Activated T-helper 1 cell treated with anti-CD3 and anti-CD28 coated beads, Interleukin-2, amount 50 U/mL, for 16 hours (primary cell): ENCODE results near the gene CHST5.

Source experiments
- DNase-seq, 2 donors: peaks; one replicate each; pipeline ENCODE4 v3.0.0-alpha.2; 2020; ENCODE audit warnings: low read depth in 1 of 2, low spot score in 1 of 2

CHST5 gene

GRCh38 chr16:75535901-75536300 lies at the start of gene CHST5:
Gene CHST5, minus strand, starts transcription at chr16:75536108. Its CDS starts 5,724 bp downstream, at chr16:75530384.
- DNase-seq = no peak

DNA sequence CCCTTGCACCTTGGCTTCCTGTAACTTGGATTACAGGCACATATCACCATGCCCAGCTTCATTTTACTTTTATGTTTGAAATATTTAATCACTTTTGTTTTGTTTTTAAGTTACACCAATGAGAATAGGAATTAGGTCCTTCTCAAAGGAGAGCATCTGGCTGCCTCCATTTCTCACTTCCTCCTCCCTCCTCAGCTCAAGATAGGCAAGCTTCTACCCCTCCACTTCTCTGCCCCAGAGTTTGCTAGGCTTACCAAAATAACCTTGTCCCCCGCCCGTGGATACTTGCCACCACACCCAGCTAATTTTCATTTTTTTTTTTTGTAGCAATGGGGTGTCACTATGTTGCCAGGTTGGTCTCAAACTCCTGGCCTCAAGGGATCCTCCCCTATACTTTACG lies 48.2 kb upstream of the CHST5 start:
- DNase-seq = no peak

DNA sequence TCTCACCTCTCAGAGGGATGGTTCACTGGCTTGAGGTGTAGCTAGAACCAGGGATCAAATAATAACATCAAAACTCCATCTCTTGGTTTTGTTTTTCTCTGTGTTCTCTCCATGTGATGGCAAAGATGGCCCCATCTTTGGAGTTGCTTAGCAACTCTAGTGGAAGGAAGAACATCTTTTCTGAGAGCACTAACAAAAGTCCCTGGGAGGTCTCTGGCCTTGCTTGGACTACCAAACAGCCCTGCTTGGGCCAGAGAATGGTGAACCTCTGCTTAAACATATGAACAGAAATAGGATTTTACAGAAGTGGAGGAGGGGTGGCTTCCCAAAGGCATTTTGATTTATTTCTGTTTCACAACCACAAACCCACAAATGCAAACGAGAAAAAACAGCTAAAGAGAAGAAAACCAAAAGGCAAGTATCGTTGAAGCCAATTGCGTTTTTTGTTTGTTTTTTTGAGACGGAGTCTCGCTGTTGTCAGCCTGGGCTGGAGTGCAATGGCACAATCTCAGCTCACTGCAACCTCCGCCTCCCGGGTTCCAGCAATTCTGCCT lies 43.5 kb upstream of the CHST5 start:
- no peak for DNase-seq

- no peak for DNase-seq
Observed at GRCh38 chr16:75578725-75579124, 42.8 kb upstream of the CHST5 start.

DNA sequence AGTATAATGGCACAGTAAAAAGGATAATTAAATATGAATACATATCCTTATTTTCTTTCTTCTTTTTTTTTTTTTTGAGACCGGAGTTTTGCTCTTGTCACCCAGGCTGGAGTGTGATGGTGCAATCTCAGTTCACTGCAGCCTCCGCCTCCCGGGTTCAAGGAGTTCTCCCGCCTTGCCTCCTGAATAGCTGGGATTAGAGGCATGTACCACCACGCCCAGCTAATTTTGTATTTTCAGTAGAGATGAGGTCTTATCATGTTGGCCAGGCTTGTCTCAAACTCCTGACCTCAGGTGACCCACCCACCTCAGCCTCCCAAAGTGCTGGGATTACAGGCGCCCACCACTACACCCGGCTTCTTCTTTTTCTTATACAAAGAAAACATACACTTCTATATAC lies 42.3 kb upstream of the CHST5 start:
- no peak for DNase-seq

DNA sequence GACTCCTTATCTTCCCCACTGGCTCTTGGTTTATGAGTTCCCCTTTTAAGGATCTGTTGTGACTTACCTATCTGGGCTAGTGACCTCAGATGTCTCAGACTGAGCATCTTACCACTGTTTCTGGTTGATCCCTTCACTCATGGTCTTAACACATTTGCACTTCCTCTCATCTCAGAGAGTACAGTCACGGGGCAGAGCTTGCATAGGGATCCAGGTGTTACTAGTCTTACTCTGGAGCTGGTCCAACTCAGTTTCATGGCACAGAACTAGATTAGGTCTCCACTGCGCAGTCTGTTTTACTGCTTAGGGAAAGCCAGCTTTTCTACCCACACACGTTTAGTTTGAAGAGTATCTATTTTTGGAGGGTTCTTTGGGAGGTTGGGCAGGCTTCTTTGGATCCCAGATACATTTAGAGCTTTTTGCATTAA lies 40.5 kb upstream of the CHST5 start:
- DNase-seq = no peak

DNA sequence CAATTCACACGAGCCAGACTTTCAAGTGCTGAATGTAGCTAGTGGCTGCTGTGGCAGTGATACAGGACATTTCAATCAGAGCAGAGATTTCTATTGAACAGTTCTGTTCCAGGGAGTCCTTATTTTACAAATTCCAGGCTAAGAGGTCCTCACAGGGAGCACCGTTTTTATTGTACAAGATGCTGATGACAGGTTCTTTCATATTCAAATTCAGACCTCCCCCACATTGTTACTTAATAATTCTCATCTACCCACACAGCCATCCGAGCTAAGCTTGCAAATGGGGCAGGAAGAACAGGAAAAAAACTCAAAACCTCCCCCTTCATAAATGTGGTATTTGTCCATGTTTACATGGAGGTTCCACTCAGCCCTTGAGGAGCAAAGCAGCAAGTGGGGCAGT lies 40.0 kb upstream of the CHST5 start:
- no peak for DNase-seq

GRCh38 chr16:75573955-75574354 lies 38.0 kb upstream of the CHST5 start:
- no peak for DNase-seq

GRCh38 chr16:75572864-75573542 lies 37.1 kb upstream of the CHST5 start:
- DNase-seq = no peak

DNA sequence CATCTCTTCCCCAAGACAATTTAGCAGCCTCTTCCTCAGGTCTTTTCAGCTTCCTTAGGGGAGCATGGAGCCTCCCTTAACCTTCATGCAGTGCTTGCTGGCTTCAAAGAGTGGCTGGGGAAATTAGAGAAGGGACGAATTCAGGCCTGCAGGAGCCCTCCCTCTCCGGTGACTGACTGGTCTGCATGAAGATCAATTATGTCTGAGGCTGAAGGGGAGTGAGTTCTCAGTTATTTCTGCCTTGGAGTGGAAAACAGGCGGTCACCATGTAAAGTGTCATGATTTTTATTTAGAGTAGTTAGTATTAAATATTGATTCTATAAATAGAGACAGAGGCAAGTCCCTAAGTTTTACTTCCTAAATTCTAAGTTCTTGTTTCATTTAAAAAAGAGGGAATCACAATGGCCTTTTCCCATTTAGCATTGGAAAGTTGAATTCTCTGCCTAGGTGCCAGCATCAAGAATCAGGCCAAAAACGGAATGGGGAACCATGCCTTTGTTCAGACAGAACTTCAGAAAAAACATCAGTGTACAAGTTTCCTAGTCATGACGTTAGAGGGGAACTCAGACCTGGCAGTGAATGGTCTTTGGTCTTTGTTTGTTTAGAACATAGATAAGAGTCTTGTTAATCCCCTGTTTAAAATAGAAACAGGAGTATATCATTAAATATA lies 34.6 kb upstream of the CHST5 start:
- no peak for DNase-seq

DNA sequence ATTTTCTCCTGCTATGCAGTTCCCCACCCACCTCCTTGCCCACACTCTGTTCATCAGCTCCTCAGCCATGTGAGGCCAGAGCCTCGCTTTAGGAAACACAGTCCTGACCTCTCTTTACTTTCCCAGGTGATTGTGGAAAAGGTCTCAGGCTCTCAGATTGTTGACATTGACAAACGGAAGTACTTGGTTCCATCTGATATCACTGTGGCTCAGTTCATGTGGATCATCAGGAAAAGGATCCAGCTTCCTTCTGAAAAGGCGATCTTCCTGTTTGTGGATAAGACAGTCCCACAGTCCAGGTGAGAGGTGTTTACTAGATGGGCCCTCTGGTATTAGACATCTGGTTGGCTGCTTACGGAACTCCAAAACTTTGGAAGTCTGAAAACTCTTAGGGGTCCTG lies 32.0 kb upstream of the CHST5 start:
- no peak for DNase-seq

DNA sequence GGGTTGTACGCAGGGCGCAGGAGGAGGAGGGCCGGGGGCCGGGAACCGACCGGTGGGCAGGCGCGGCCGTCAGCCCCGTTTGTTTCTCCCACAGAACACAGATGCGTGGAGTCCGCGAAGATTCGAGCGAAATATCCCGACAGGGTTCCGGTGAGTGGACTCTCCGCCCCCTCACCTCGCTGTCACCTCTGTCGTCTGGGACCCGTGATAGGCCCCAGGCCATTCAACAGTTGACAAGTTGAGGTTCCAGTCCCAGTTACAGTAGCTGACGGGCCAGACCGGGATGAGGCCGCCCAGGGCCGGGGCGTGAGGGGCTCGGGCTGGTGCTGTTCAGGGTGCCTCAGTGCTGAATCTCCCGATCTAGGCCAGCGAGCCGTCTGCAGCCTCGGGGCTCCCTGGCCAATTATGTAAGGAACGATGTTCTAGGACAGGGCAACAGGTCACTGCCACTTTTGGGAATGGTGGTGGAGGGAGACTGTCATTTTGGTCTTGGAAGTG lies 30.9 kb upstream of the CHST5 start:
- peak in 1 of 2 donors; percentile 5 for DNase-seq

DNA sequence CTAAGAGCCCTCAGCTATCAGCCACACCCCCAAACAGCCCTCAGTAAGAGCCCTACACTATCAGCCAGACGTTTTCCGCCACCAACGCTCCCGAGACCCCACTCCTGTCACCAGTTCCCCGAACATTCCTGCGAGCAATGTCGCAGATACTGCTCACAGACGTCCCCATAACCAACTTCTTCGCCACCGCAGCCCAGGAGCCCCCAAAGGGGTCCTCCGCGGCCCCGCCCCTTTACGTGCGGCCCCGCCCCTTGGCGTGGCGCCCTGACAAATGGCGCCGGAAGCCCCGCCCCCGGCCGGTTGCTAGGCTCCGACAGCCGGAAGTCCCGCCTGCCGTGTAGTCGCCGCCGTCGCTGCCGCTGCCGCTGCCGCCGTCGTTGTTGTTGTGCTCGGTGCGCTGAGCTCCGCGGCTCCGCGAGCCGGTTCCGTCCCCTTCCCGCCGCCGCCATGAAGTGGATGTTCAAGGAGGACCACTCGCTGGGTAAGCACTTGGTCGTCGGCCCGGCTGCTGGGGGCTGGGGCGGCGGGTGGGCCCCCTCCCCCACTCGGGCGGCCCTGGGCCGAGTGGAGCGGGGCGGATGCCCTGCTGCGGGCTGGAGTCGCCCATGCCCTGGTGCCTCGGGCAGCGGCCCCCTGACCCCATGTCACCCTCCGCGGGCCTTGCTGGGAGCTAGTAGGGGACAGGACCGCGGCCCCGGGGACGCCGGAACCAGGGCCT lies 30.3 kb upstream of the CHST5 start, which contains the start of gene GABARAPL2:
TSS of gene GABARAPL2 (plus strand) at position 340 of the 718 bp plus-strand sequence. CDS start at position 448, 108 bp downstream.
- DNase-seq = peak; percentile 81 to 88

- no peak for DNase-seq
Observed at GRCh38 chr16:75565640-75566039, 29.7 kb upstream of the CHST5 start.

- DNase-seq = no peak
Observed at GRCh38 chr16:75559564-75560372, 23.9 kb upstream of the CHST5 start.

- no peak for DNase-seq
Observed at GRCh38 chr16:75558846-75559401, 23.0 kb upstream of the CHST5 start.

DNA sequence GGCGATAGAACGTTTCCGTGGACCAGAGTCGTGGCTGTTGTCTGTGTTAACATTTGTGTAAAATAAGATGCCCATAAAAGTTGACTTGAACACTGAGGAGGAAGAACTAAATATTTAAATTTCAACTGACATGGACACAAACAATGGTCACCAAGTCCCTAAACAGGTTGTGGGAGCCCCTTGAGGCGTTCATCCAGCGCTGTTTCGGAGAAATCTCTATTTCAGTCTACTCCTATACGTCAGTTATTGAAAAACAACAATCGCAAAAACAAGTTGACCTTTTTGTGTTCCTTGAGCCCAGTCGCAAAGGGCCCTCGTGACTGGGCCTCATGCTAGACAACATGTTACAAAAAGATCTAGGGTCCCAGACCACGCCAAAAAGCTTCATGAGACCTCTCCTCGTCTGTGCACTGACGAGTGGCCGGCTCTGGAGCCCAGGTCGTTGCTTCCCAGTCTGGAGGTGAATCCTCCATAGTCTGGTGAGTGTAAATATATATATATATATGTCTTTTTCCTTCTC lies 20.6 kb upstream of the CHST5 start:
- DNase-seq = no peak

- DNase-seq = peak; percentile 93 to 98
Observed at GRCh38 chr16:75555707-75556430, 20.0 kb upstream of the CHST5 start, which contains the start of gene TMEM231. Gene TMEM231, minus strand, starts transcription at chr16:75556252. Its CDS starts 43 bp downstream, at chr16:75556209.

DNA sequence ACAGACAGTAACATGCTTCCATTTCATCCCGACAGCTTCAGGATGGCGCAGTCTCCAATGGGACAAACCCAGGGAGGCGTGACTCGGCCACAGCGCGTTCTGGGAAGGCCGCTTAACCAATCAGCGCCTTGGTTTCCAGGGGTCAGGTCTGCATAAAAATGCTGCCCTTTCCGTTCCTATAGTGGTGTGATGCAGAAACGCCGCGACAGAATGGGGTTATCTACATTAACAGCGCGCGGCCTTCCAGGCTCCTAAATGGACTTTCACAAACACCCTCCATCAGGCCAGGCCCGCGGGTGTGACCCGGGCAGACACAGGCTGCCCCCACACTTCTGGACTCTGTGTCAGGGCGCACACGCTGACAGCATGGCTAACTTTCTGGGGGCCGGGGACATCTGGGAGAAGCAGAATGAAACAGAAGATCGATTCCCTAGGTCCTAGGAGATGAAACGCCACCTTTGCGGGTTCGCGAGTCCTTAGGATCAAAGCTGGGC lies 19.4 kb upstream of the CHST5 start:
- no peak for DNase-seq
